Lung (tissue), 12 donors: Measurements from ENCODE around the gene HCST. TPM values are rescaled to one million over a fixed set of nuclear protein-coding genes. Genes with fewer than 3 reads are reported as not detected.

Experiments used
- ATAC-seq: fragments of 200-7000 bp; cut with Tn5 transposase; one replicate; pipeline ENCODE4 v1.9.1; 2020; ENCODE audit warnings: moderate number of reproducible peaks; ENCODE audit not compliant: insufficient read depth, low FRiP score
- DNase-seq, 3 donors: peaks; one replicate each; pipeline ENCODE4 v3.0.0-alpha.2; 2013 to 2017
- H3K27ac ChIP-seq, 2 donors: one replicate each; pipeline ENCODE4 v1.5.1; 2013; ENCODE audit warnings: mild to moderate bottlenecking in 2 of 2, moderate library complexity in 2 of 2, control low read depth in 1 of 2, inconsistent platforms in 1 of 2, low read depth in 1 of 2, low read length in 1 of 2
- H3K27me3 ChIP-seq, 3 donors: one replicate each; pipeline ENCODE4 v1.5.1; 2013; ENCODE audit warnings: low read length in 2 of 3; ENCODE audit not compliant: control insufficient read depth in 3 of 3, insufficient read depth in 3 of 3
- H3K36me3 ChIP-seq, 4 donors: one replicate each; pipeline ENCODE4 v1.5.1; 2013; ENCODE audit warnings: low read length in 4 of 4, mild to moderate bottlenecking in 1 of 4, moderate library complexity in 1 of 4; ENCODE audit not compliant: control insufficient read depth in 4 of 4, insufficient read depth in 4 of 4
- H3K4me1 ChIP-seq, 5 donors: one replicate each; pipeline ENCODE4 v1.5.1; 2013; ENCODE audit warnings: low read length in 5 of 5, mild to moderate bottlenecking in 2 of 5, moderate library complexity in 1 of 5; ENCODE audit not compliant: control insufficient read depth in 5 of 5, insufficient read depth in 5 of 5
- H3K4me3 ChIP-seq: one replicate; pipeline ENCODE4 v1.5.1; 2013; ENCODE audit warnings: mild to moderate bottlenecking, control low read depth, moderate library complexity
- H3K9ac ChIP-seq, 2 donors: one replicate each; pipeline ENCODE4 v1.5.1; 2013; ENCODE audit warnings: low read length in 2 of 2, control low read depth in 1 of 2; ENCODE audit not compliant: insufficient read depth in 1 of 2
- H3K9me3 ChIP-seq, 4 donors: one replicate each; pipeline ENCODE4 v1.5.1; 2013; ENCODE audit warnings: low read length in 3 of 4, mild to moderate bottlenecking in 1 of 4, moderate library complexity in 1 of 4; ENCODE audit not compliant: control insufficient read depth in 4 of 4, insufficient read depth in 3 of 4
- WGBS, 2 donors: extraction: QIAGEN DNeasy Blood & Tissue Kit; methylation state at CpG; one replicate each; pipeline ENCODE4 v1.1.7; 2013; 5-methylcytosine and 5-hydroxymethylcytosine counted together
- polyA plus RNA-seq, 2 donors: library from polyadenylated mRNA; stranded (reverse); fragments of 200-250 nt; gene quantifications; one replicate each; pipeline ENCODE4 v1.2.1, GENCODE V29; 2013
- total RNA-seq, 2 donors: library from RNA; depleted of rRNA in 1 of 2; stranded (reverse); fragments of >200 nt in 1 of 2; gene quantifications; one replicate each; pipeline ENCODE4 v1.2.1, GENCODE V29; 2014 to 2021
- TF ChIP-seq, protein P1 (sequence below): IDR thresholded peaks from 2 replicates; pipeline ENCODE4 v1.5.1; 2012; ENCODE audit warnings: mild to moderate bottlenecking; ENCODE audit errors: control extremely low read depth, extremely low read depth
- donor health status: control.
- donor health status: control.
- donor health status: Bipolar disorder and iron deficiency.
- donor health status: healthy.
- donor health status: DM: yes; HTN: yes; CAD: no.

The HCST gene
- total and polyA plus RNA-seq, 4 donors = 5.4 to 118 (median 61.2) TPM

DNA sequence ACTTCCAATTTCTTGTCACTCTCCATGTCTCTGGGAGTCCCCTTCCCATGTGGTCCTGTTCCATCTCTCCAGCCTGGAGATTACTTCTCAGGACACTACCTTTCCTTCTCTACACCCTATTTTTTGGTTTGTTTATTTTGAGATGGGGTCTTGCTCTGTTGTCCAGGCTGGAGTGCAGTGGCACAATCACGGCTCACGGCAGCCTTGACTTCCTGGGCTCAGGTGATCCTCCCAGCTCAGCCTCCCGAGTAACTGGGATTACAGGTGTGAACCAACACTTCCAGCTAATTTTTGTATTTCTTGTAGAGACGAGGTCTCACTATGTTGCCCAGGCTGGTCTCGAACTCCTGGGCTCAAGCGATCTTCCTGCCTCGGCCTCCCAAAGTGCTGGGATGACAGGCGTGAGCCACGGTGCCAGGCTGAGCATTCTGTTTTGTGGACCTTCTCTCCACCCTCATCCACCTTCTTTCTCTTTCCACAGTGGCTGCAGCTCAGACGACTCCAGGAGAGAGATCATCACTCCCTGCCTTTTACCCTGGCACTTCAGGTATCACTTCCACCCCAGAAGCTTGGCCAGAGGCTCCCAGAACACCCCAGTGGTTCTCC is 644 bp downstream of the HCST start:
- Histone ChIP-seq H3K9me3 (no peaks in the 10 kb centered on the region), H3K36me3 (no peaks in the 10 kb centered on the region), H3K9ac (peak overlapping the region in 1 of 2 donors; percentile 3), H3K27ac (peak overlapping the region in 1 of 2 donors; percentile 85), H3K4me3 (no peak overlapping the region), H3K27me3 (no peaks in the 10 kb centered on the region), H3K4me1 (peaks cover 0 to 29% (median 0%) of the 10 kb centered on the region in 5 donors)
- DNase-seq = no peak
- 48 to 62% methylated on average over 10 of the region's 10 CpGs for WGBS, 2 donors
- ATAC-seq = no peak
- TF ChIP-seq, protein P1, sequence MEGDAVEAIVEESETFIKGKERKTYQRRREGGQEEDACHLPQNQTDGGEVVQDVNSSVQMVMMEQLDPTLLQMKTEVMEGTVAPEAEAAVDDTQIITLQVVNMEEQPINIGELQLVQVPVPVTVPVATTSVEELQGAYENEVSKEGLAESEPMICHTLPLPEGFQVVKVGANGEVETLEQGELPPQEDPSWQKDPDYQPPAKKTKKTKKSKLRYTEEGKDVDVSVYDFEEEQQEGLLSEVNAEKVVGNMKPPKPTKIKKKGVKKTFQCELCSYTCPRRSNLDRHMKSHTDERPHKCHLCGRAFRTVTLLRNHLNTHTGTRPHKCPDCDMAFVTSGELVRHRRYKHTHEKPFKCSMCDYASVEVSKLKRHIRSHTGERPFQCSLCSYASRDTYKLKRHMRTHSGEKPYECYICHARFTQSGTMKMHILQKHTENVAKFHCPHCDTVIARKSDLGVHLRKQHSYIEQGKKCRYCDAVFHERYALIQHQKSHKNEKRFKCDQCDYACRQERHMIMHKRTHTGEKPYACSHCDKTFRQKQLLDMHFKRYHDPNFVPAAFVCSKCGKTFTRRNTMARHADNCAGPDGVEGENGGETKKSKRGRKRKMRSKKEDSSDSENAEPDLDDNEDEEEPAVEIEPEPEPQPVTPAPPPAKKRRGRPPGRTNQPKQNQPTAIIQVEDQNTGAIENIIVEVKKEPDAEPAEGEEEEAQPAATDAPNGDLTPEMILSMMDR = no peak

GRCh38 chr19:35903550-35904179 is 1.3 kb downstream of the HCST start:
- TF ChIP-seq, protein P1 = no peak
- ATAC-seq (no peak), DNase-seq (peak; percentile 73 to 85 (median 80))
- peaks cover 0 to 26% (median 0%) of the 10 kb centered on the region in 5 donors for H3K4me1 ChIP-seq
- H3K9me3 ChIP-seq = no peaks in the 10 kb centered on the region
- H3K9ac ChIP-seq = no peak overlapping the region
- H3K27me3 ChIP-seq = no peaks in the 10 kb centered on the region
- no peaks in the 10 kb centered on the region for H3K36me3 ChIP-seq
- H3K4me3 ChIP-seq = no peak overlapping the region
- H3K27ac ChIP-seq = peak overlapping the region in 1 of 2 donors; percentile 85
- 1 to 3% methylated on average over 24 of the region's 24 CpGs for WGBS, 2 donors

- no peak overlapping the region for H3K9ac ChIP-seq
- H3K4me3 ChIP-seq = no peak overlapping the region
- H3K4me1 ChIP-seq = peaks cover 0 to 19% (median 0%) of the 10 kb centered on the region in 5 donors
- DNase-seq = peak in 1 of 3 donors; percentile 6
- no peak for ATAC-seq
- peak overlapping the region in 1 of 2 donors; percentile 85 for H3K27ac ChIP-seq
- no peaks in the 10 kb centered on the region for H3K36me3 ChIP-seq
- 73 to 79% methylated on average over 10 of the region's 10 CpGs for WGBS, 2 donors
- no peaks in the 10 kb centered on the region for H3K27me3 ChIP-seq
- TF ChIP-seq, protein P1 = no peak
- H3K9me3 ChIP-seq = no peaks in the 10 kb centered on the region
Measured at GRCh38 chr19:35904311-35905068, 2.2 kb downstream of the HCST start.
